Measurements from ENCODE around the gene PIEZO2.

GRCh38 chr18:10977042-10977441 is 172.3 kb downstream of the PIEZO2 start:
- TF ChIP-seq CTCF (IDR thresholded peaks at IDR 0.05) (no peak), POLR2A (IDR thresholded peaks at IDR 0.05) (no peak)

Data from heart left ventricle (tissue), 13 donors.